ENCODE data around the gene PRTG. TPM values are rescaled to one million over a fixed set of nuclear protein-coding genes. Genes with fewer than 3 reads are reported as not detected.

PRTG gene
- total and polyA plus RNA-seq, 12 donors: 0.40 to 4.3 (median 2.8) TPM

GRCh38 chr15:55660153-55660552 is 82.8 kb downstream of the PRTG start:
- no peak overlapping the region for H3K4me3 ChIP-seq
- DNase-seq: no peak
- no peaks in the 10 kb centered on the region for H3K4me1 ChIP-seq (replicated peaks in 1 of 2)
- no peaks in the 10 kb centered on the region for H3K9me3 ChIP-seq (replicated peaks in 1 of 3)
- no peaks in the 10 kb centered on the region for H3K27me3 ChIP-seq
- intact Hi-C loops (cut with DNase I): no loop called here
- H3K27ac ChIP-seq: no peak overlapping the region
- TF ChIP-seq POLR2A (IDR thresholded peaks at IDR 0.05) (no peak), CTCF (IDR thresholded peaks at IDR 0.05) (no peak)
- WGBS, 4 donors: 93 to 98% (median 95%) methylated on average over 5 of the region's 5 CpGs
- no peaks in the 10 kb centered on the region for H3K36me3 ChIP-seq (replicated peaks in 1 of 2)

- no peak for DNase-seq
- intact Hi-C loops (cut with DNase I): no loop called here
- Histone ChIP-seq H3K27ac (no peak overlapping the region), H3K27me3 (no peaks in the 10 kb centered on the region), H3K4me3 (no peak overlapping the region), H3K4me1 (replicated peaks in 1 of 2) (no peaks in the 10 kb centered on the region), H3K9me3 (replicated peaks in 1 of 3) (no peaks in the 10 kb centered on the region), H3K36me3 (replicated peaks in 1 of 2) (no peaks in the 10 kb centered on the region)
- WGBS, 4 donors: 93 to 97% (median 93%) methylated on average over 11 of the region's 11 CpGs
- TF ChIP-seq POLR2A (IDR thresholded peaks at IDR 0.05): no peak
- TF ChIP-seq CTCF (IDR thresholded peaks at IDR 0.05): no peak
These were observed 83.5 kb downstream of the PRTG start for GRCh38 chr15:55659481-55659880.

- Histone ChIP-seq H3K27me3 (no peaks in the 10 kb centered on the region), H3K9me3 (replicated peaks in 1 of 3) (no peaks in the 10 kb centered on the region), H3K36me3 (replicated peaks in 1 of 2) (no peaks in the 10 kb centered on the region), H3K4me1 (replicated peaks in 1 of 2) (no peaks in the 10 kb centered on the region), H3K27ac (no peak overlapping the region), H3K4me3 (no peak overlapping the region)
- DNase-seq: no peak
- no peak for TF ChIP-seq POLR2A (IDR thresholded peaks at IDR 0.05)
- no peak for TF ChIP-seq CTCF (IDR thresholded peaks at IDR 0.05)
- 77 to 92% (median 81%) methylated on average over 1 of the region's 1 CpG for WGBS, 4 donors
- intact Hi-C loops (cut with DNase I): no loop called here
These were observed 84.1 kb downstream of the PRTG start for GRCh38 chr15:55658886-55659285.

GRCh38 chr15:55654561-55655031 is 88.4 kb downstream of the PRTG start:
- Histone ChIP-seq H3K27ac (no peak overlapping the region), H3K4me1 (replicated peaks in 1 of 2) (no peaks in the 10 kb centered on the region), H3K27me3 (no peaks in the 10 kb centered on the region), H3K36me3 (replicated peaks in 1 of 2) (no peaks in the 10 kb centered on the region), H3K4me3 (no peak overlapping the region), H3K9me3 (replicated peaks in 1 of 3) (no peaks in the 10 kb centered on the region)
- intact Hi-C loops (cut with DNase I): loop anchor here in 1 of 2 donors (5.0 kb wide), 1 partner anchor 193 kb away; no protein-coding TSS in a partner anchor
- TF ChIP-seq CTCF (IDR thresholded peaks at IDR 0.05): no peak
- TF ChIP-seq POLR2A (IDR thresholded peaks at IDR 0.05): no peak
- 42 to 63% (median 55%) methylated on average over 4 of the region's 4 CpGs for WGBS, 4 donors
- DNase-seq: no peak

All from adrenal gland (tissue), 12 donors.